Tibial artery (tissue), 4 donors: ENCODE results near the gene MAP7.

Experiments used
- DNase-seq, 2 donors: peaks; one replicate each; pipeline ENCODE4 v3.0.0-alpha.2; 2019
- H3K27ac ChIP-seq, 2 donors: fragments of 200-600 bp; sonication (generic) in 1 of 2; 1 replicate in 1 of 2; 2 replicates in 1 of 2; pipeline ENCODE4 v1.5.1; 2018 to 2019; ENCODE audit warnings: mild to moderate bottlenecking in 1 of 2
- H3K27me3 ChIP-seq, 2 donors: fragments of 200-600 bp; sonication (generic) in 1 of 2; one replicate each; pipeline versions ENCODE4 v1.5.1 to v1.6.0; 2016 to 2019
- H3K36me3 ChIP-seq, 3 donors: fragments of 200-600 bp; sonication (generic) in 2 of 3; one replicate each; pipeline ENCODE4 v1.5.1; 2016 to 2019; ENCODE audit warnings: mild to moderate bottlenecking in 2 of 3
- H3K4me1 ChIP-seq, 4 donors: fragments of 200-600 bp; sonication (generic) in 2 of 4; 1 replicate in 3 of 4; 2 replicates in 1 of 4; pipeline ENCODE4 v1.5.1; 2016 to 2019
- H3K4me3 ChIP-seq, 2 donors: fragments of 200-600 bp; sonication (generic) in 1 of 2; 1 replicate in 1 of 2; 2 replicates in 1 of 2; pipeline ENCODE4 v1.5.1; 2018 to 2019; ENCODE audit warnings: mild to moderate bottlenecking in 2 of 2
- H3K9me3 ChIP-seq, 3 donors: fragments of 200-600 bp; sonication (generic) in 1 of 3; one replicate each; pipeline ENCODE4 v1.5.1; 2016 to 2019
- intact Hi-C: fragments of 100-400 bp; cut with DNase I; formaldehyde crosslinking; loops from one replicate; pipeline ENCODE4 v1.15.0; 2023; ENCODE audit warnings: low total_unique reads
- TF ChIP-seq, protein P1 (sequence below), 2 experiments: fragments of 200-600 bp in 1 of 2; fragments of 450-650 bp in 1 of 2; IDR thresholded peaks; one replicate each; pipeline ENCODE4 v1.5.1; 2017 to 2019; ENCODE audit warnings: antibody characterized with exemption in 2 of 2, mild to moderate bottlenecking in 1 of 2, moderate library complexity in 1 of 2

The MAP7 gene

DNA sequence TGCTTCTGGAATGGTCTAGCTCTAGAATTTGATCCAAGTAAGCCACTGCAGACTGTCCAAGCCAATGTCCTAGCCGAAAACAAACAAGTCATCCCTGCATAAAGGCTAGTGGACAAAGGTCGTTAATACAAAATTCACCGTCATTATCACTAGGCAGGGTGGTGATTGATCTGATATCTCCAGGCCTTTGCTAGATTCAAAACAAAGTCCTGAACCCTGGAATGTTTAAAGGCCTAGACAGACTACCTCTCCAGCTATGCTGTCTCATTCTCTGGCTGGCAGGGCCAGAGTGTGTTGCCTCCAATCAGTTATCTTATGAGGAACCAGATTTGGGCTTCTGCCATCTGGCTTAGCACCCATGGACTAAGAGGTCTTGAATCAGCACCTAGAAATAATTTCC, 38.3 kb downstream of the MAP7 start:
- TF ChIP-seq, protein P1, sequence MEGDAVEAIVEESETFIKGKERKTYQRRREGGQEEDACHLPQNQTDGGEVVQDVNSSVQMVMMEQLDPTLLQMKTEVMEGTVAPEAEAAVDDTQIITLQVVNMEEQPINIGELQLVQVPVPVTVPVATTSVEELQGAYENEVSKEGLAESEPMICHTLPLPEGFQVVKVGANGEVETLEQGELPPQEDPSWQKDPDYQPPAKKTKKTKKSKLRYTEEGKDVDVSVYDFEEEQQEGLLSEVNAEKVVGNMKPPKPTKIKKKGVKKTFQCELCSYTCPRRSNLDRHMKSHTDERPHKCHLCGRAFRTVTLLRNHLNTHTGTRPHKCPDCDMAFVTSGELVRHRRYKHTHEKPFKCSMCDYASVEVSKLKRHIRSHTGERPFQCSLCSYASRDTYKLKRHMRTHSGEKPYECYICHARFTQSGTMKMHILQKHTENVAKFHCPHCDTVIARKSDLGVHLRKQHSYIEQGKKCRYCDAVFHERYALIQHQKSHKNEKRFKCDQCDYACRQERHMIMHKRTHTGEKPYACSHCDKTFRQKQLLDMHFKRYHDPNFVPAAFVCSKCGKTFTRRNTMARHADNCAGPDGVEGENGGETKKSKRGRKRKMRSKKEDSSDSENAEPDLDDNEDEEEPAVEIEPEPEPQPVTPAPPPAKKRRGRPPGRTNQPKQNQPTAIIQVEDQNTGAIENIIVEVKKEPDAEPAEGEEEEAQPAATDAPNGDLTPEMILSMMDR (IDR thresholded peaks at IDR 0.05), result no peak
- no peaks in the 10 kb centered on the region for H3K36me3 ChIP-seq
- H3K4me1 ChIP-seq, result no peaks in the 10 kb centered on the region
- H3K27ac ChIP-seq, result no peak overlapping the region
- H3K4me3 ChIP-seq, result no peak overlapping the region
- intact Hi-C loops, result no loop called here
- no peaks in the 10 kb centered on the region for H3K27me3 ChIP-seq
- H3K9me3 ChIP-seq, result no peaks in the 10 kb centered on the region
- DNase-seq, result peak in 1 of 2 donors; percentile 46

DNA sequence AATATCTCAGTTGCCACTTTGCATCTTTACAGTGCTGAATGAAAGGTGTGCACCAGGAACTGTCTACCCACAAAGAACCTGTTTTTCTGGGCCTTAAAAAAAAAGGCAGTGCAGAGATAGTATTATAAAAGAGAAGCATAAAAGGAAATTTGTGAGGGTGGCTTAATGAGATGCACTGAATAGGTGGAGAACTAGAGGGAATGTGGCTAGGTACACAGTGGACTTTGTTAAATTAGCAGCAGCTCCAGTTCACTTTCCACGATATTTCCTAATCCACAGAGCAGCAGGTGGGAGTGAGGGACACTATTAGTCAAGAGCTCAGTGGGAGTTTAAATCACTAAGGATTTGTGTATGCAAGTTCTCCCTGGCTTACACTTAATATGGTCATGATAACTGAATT, 38.8 kb downstream of the MAP7 start:
- H3K27me3 ChIP-seq, result no peaks in the 10 kb centered on the region
- no peaks in the 10 kb centered on the region for H3K9me3 ChIP-seq
- TF ChIP-seq, protein P1 (IDR thresholded peaks at IDR 0.05), result no peak
- intact Hi-C loops, result no loop called here
- no peaks in the 10 kb centered on the region for H3K36me3 ChIP-seq
- H3K27ac ChIP-seq, result no peak overlapping the region
- DNase-seq, result no peak
- H3K4me1 ChIP-seq, result no peaks in the 10 kb centered on the region
- H3K4me3 ChIP-seq, result no peak overlapping the region

DNA sequence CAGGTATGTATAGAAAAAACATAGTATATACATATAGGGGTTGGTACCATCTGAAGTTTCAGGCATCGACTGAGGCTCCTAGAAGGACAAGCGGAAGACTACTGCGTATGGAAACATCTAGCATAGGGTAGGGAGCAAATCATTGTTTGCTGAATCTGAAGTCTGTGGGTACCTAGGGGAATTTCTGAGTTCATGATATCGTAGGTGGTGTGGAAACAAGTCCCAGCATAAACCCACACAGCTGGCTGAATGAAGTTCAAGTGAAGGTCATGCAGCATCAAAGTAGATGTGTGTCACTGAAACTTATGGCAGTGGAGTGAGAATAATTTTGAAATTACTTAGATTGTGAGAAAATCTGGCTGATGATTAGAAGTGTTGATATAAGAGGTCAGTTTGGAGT, 39.4 kb downstream of the MAP7 start:
- Histone ChIP-seq H3K27ac (no peak overlapping the region), H3K4me3 (no peak overlapping the region), H3K36me3 (no peaks in the 10 kb centered on the region), H3K4me1 (no peaks in the 10 kb centered on the region), H3K9me3 (no peaks in the 10 kb centered on the region), H3K27me3 (no peaks in the 10 kb centered on the region)
- intact Hi-C loops, result no loop called here
- TF ChIP-seq, protein P1 (IDR thresholded peaks at IDR 0.05), result no peak
- DNase-seq, result no peak

DNA sequence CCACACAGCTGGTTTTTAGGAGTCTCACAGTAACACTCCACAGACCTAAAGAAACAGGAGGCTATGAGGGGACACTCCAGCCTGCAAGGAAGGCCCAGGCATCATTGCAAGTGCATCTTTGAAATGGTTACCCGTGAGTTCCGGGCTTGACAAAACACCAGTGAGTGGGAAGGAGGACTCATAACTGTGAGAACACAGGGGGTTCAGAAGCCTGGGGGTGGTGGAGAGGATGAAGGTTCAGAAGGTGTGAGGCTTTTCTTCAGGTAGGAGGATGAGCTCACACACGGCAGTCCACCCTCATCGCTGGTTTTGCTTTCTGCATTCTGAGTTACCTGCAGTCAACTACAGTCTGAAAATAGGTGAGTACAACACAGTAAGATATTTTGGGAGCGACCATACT, 39.9 kb downstream of the MAP7 start:
- intact Hi-C loops, result no loop called here
- DNase-seq, result no peak
- H3K36me3 ChIP-seq, result no peaks in the 10 kb centered on the region
- H3K4me1 ChIP-seq, result no peaks in the 10 kb centered on the region
- H3K27ac ChIP-seq, result no peak overlapping the region
- TF ChIP-seq, protein P1 (IDR thresholded peaks at IDR 0.05), result no peak
- no peaks in the 10 kb centered on the region for H3K27me3 ChIP-seq
- no peak overlapping the region for H3K4me3 ChIP-seq
- no peaks in the 10 kb centered on the region for H3K9me3 ChIP-seq

DNA sequence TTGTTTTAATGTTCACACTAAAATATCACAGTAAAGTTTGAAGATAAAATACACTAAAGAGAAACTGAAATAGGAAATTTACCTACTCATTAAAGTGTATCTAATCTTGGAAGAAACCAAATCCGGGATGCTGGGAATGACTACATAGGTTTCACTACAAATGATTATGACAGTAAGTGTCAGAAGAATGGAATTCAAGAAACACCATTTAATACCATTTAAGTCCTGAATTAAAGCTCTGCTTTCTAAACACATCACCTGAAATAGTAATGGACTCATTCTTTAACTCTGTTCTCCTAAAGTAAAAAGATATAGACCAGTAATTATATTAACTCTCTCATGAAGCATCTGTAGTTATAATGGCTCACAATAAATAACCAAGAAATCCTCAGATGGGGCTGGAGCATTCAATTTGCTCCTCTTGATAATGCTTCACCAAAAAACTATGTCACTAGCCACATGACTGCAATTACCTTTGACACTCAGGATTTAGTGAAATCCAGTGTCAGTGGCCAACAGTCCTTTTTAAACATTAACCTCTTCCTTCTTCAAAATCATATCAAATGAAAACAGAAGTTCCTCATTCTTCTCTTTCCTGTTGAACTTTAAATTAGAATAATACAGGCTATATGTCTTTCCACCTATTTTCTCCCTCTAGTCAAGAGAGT, 41.4 kb downstream of the MAP7 start:
- Histone ChIP-seq H3K9me3 (no peaks in the 10 kb centered on the region), H3K27me3 (no peaks in the 10 kb centered on the region), H3K4me1 (no peaks in the 10 kb centered on the region), H3K4me3 (no peak overlapping the region), H3K27ac (no peak overlapping the region), H3K36me3 (no peaks in the 10 kb centered on the region)
- no peak for DNase-seq
- TF ChIP-seq, protein P1 (IDR thresholded peaks at IDR 0.05), result no peak
- intact Hi-C loops, result no loop called here
